22Rv1 (cell line): Measurements from ENCODE around the gene SPATA6L.

Experiments
- H3K27ac ChIP-seq: fragments of 450-650 bp; 2 replicates; pipeline ENCODE4 v1.5.1; 2017
- ZFX ChIP-seq: fragments of 450-650 bp; IDR thresholded peaks from 2 replicates; pipeline ENCODE4 v1.6.1; 2017; ENCODE audit warnings: antibody characterized with exemption, borderline replicate concordance
- TF ChIP-seq, protein P1 (sequence below): fragments of 450-650 bp; IDR thresholded peaks from 2 replicates; pipeline ENCODE4 v1.5.1; 2017; ENCODE audit warnings: mild to moderate bottlenecking

Gene SPATA6L

DNA sequence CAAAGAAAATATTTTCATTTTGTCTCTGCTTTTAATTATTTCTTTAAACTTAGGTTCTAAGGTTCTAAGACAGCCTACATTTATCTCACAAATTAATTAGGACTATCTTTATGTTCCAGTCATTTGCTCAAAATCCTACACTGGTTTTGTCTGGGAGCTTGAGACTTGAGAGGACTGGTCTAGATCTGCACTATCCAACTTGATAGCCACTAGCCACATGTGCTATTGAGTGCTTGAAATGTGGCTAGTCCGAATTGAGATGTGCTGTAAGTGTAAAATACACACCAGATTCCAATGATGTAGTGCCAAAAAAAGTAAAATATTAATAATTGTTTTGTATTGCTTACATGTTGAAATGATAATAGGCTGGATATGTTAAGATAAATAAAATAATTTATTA, 20.3 kb upstream of the SPATA6L start:
- no peak for TF ChIP-seq ZFX
- TF ChIP-seq, protein P1, sequence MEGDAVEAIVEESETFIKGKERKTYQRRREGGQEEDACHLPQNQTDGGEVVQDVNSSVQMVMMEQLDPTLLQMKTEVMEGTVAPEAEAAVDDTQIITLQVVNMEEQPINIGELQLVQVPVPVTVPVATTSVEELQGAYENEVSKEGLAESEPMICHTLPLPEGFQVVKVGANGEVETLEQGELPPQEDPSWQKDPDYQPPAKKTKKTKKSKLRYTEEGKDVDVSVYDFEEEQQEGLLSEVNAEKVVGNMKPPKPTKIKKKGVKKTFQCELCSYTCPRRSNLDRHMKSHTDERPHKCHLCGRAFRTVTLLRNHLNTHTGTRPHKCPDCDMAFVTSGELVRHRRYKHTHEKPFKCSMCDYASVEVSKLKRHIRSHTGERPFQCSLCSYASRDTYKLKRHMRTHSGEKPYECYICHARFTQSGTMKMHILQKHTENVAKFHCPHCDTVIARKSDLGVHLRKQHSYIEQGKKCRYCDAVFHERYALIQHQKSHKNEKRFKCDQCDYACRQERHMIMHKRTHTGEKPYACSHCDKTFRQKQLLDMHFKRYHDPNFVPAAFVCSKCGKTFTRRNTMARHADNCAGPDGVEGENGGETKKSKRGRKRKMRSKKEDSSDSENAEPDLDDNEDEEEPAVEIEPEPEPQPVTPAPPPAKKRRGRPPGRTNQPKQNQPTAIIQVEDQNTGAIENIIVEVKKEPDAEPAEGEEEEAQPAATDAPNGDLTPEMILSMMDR: no peak
- H3K27ac ChIP-seq: no peak overlapping the region

DNA sequence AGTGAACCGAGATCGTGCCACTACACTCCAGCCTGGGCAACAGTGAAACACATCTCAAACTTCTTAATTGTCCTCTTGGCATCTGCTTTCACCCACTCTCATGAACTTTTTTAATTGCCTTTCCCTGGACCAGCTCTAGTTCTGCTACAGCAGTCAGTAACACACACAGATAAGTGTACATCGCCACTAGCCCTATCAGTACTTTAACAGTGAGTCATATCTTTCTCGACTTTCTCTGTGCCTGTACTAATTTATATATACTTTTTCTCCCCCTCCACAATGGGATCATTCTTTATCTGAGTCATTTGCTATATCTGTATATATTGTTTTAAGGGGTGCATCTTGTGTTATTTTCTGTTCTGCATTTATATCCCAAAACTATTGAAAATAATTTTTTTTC, 19.8 kb upstream of the SPATA6L start:
- H3K27ac ChIP-seq: no peak overlapping the region
- TF ChIP-seq, protein P1: no peak
- TF ChIP-seq ZFX: no peak

DNA sequence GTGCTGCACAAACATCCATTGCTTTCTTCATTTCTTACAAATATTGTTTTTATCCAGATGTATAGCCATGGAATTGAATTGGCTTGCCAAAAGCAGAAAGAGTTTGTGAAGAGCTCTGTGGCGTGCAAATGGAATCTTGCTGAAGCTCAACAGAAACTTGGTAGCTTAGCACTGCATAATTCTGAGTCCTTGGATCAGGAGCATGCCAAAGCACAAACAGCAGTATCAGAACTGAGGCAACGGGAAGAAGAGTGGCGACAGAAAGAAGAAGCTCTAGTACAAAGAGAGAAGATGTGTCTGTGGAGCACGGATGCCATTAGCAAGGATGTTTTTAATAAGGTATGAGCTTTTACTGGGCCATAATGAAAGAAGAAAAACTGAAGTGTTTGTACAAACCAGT, 18.5 kb upstream of the SPATA6L start:
- TF ChIP-seq, protein P1: no peak
- no peak for TF ChIP-seq ZFX
- H3K27ac ChIP-seq: no peak overlapping the region

DNA sequence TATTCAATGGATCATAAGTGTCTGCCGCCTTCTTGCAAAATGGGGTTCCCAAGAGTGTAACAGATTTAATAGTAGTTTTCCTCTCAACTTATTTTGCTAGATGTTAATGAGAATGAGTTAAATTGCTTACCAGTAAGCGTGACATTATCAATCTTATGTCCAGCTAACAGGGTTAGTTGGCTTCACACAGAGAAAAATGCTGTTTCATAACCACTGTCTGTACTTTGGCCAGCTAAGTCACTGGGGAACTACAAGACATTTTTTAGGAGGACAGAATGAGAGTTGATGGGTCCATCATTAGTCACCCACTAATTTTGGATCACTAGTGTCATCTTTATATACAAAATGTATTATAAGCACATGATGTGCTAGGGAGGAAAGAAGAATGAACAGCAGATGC, 14.5 kb upstream of the SPATA6L start:
- H3K27ac ChIP-seq: peak overlapping the region; percentile 99
- TF ChIP-seq, protein P1: no peak
- TF ChIP-seq ZFX: no peak

DNA sequence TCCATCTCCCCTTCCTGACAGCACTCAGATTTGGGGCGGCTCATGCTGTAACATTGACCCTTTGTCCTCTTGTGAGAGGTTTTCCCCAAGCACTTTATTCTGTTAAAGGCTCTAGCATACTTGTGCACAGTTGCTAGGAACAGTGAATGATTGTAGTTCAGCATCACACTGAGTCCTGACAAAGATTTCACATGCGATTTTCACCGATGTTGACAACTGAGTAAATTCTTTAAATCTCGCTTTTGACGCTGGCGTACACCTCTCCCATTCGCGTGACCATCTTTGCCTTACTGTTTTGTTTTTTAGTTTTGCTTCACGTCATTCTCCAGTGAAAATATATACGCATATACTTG, 13.9 kb upstream of the SPATA6L start:
- TF ChIP-seq ZFX: no peak
- TF ChIP-seq, protein P1: no peak
- H3K27ac ChIP-seq: peak overlapping the region; percentile 99

DNA sequence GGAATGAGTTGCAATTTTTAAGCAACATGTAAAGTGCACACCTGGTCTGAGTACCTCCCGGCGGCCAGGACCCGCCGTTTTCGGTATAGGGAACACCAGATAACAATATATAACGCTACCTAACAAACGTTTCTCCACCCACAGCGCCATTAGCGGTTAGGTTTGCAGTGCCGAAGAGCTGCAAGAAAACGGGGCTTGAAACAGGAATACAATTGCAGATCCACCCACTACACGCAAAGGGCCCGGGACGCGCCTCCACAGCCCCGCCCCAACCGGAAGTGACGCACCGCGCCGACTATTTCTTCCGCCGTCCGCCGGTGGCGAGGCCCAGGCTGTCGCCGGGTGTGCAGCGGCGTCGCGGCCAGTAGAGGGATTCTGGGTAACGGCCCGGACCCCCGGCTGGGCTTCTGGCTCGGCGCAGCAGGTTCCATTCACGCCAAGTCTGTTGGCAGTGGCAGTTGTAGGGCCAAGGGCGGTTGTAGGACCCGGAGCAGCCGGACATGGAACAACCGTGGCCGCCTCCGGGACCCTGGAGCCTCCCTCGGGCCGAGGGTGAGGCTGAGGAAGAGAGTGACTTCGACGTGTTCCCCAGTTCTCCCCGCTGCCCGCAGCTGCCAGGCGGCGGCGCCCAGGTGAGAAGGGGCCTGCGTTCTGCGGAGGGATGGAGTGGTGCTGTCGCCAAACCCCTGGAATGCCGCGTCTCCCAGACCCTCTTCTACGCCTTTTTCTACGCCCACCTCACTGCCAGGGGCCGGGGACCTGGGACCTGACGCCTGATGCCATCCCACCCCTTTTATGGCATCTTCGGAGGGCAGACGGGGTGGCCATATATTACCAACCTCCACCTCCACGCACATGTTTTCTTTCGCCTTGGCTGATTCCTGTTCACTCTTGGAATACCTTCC, 13.2 kb upstream of the SPATA6L start, which contains the start of gene CDC37L1:
Gene CDC37L1 (plus strand): TSS at position 302 of the 905 bp plus-strand sequence. CDS start 199 bp downstream, at position 501.
- TF ChIP-seq ZFX: no peak
- TF ChIP-seq, protein P1: peak; percentile 71

DNA sequence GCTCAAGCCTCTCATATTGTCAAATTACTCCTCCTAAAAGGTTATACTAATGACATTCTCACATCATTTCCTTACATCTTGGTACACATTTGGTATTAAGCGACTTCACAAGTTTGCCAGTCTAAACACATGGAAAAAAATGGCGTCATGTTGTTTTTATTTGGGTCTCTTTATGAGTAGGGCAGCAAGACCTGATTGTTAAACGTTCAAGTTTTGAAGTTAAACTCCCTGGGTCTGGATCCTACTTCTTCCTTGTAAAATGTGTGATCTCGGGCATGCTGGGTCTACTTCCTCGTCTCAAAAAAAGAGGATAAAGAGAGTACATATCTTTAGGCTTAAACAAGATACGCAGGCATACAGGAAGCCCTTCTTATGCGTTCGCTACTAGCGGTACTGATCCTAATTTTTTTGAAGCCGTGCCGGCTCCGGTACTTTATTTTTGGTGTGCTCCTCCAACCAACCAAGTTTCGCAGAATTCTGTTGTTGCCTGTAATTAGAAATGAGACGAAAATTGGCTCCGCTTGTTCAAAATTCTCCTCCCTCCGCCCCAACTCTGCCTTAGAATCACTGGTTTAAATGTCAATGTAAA, 12.5 kb upstream of the SPATA6L start:
- H3K27ac ChIP-seq: peak overlapping the region; percentile 99
- TF ChIP-seq, protein P1: no peak
- no peak for TF ChIP-seq ZFX

More for the DNA sequence above, 13.2 kb upstream of the SPATA6L start, which contains the start of gene CDC37L1:
- peak within 1 kb of the TSS; percentile 99 for H3K27ac ChIP-seq
